Immature natural killer cell (primary cell): ENCODE data around the gene TMPRSS2. TPM values are rescaled to one million over a fixed set of nuclear protein-coding genes. Genes with fewer than 3 reads are reported as not detected.

ENCODE experiments used
- DNase-seq, 3 donors: peaks; one replicate each; pipeline ENCODE4 v3.0.0; 2022; ENCODE audit warnings: mixed read lengths in 1 of 3
- H3K27ac Mint-ChIP-seq, 6 donors: one replicate each; pipeline ENCODE4 v1.8.0; 2020; ENCODE audit warnings: mixed read lengths in 6 of 6, mild to moderate bottlenecking in 5 of 6, inconsistent platforms in 4 of 6, moderate library complexity in 3 of 6
- H3K27me3 Mint-ChIP-seq, 3 donors: one replicate each; pipeline ENCODE4 v1.8.0; 2020 to 2021; ENCODE audit warnings: low read depth in 3 of 3, mild to moderate bottlenecking in 3 of 3, mixed read lengths in 3 of 3, moderate library complexity in 3 of 3, inconsistent platforms in 1 of 3
- H3K36me3 Mint-ChIP-seq, 3 donors: one replicate each; pipeline ENCODE4 v1.8.0; 2020; ENCODE audit warnings: mixed read lengths in 3 of 3, inconsistent platforms in 2 of 3, mild to moderate bottlenecking in 2 of 3
- H3K4me1 Mint-ChIP-seq, 2 donors: one replicate each; pipeline ENCODE4 v1.8.0; 2020; ENCODE audit warnings: inconsistent platforms in 2 of 2, mild to moderate bottlenecking in 2 of 2, mixed read lengths in 2 of 2, moderate library complexity in 1 of 2
- H3K4me3 Mint-ChIP-seq, 5 donors: one replicate each; pipeline ENCODE4 v1.8.0; 2020; ENCODE audit warnings: mild to moderate bottlenecking in 5 of 5, mixed read lengths in 5 of 5, inconsistent platforms in 3 of 5, moderate library complexity in 3 of 5
- H3K9me3 Mint-ChIP-seq, 6 donors: one replicate each; pipeline ENCODE4 v1.8.0; 2020; ENCODE audit warnings: mild to moderate bottlenecking in 6 of 6, mixed read lengths in 6 of 6, inconsistent platforms in 4 of 6, moderate library complexity in 3 of 6
- polyA plus RNA-seq, 3 donors: library from polyadenylated mRNA; unstranded; fragments of 300-500 nt; fragmentation: Illumina TruSeq; gene quantifications; one replicate each; pipeline ENCODE4 v1.2.3, GENCODE V29; 2021

Gene TMPRSS2
- polyA plus RNA-seq, 3 donors from 2014 or later: not detected

DNA sequence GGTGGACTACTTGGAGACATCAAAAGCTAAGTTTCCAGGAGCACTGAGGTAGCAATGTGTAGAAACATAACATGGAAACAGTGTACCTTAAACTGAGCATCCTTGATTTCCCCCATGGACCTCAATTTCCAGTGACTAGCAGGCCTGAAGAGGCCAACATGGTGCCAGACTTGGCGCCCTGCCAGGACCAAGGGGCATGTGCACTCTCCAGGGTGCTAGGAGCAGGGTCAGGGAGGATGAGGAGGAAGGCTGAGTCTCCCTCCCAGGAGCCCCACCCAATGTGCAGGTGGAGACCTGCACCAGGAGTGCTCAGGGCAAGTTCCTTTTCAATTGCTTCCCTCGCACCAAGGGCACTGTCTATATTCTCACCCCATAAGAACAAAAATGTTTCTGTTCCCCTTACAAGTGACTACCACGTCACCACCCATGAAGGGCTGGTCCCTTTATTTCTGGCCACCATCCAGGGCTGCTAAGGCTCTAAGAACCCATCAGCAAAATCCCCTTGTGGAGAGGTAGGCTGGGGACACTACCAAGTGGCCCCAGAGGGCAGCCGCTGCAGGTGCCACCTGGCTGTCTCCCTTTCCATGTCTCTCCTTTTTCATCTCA is 42.7 kb downstream of the TMPRSS2 start:
- H3K4me3 Mint-ChIP-seq: no peak overlapping the region
- no peaks in the 10 kb centered on the region for H3K9me3 Mint-ChIP-seq
- peaks cover 3 to 10% (median 5%) of the 10 kb centered on the region in 3 donors for H3K27me3 Mint-ChIP-seq
- peaks cover 13 to 35% of the 10 kb centered on the region in 2 donors for H3K4me1 Mint-ChIP-seq
- DNase-seq: no peak
- no peak overlapping the region for H3K27ac Mint-ChIP-seq
- peaks cover 0 to 12% (median 5%) of the 10 kb centered on the region in 3 donors for H3K36me3 Mint-ChIP-seq

- Mint-ChIP-seq H3K4me3 (no peak overlapping the region), H3K27me3 (peaks cover 0 to 5% (median 0%) of the 10 kb centered on the region in 3 donors), H3K4me1 (peaks cover 0 to 6% of the 10 kb centered on the region in 2 donors), H3K9me3 (no peaks in the 10 kb centered on the region), H3K36me3 (peaks cover 3 to 32% (median 24%) of the 10 kb centered on the region in 3 donors), H3K27ac (peak overlapping the region in 2 of 6 donors; percentile 28 to 32)
- DNase-seq: peak in 2 of 3 donors; percentile 29 to 35
These were observed 47.1 kb downstream of the TMPRSS2 start for GRCh38 chr21:41460578-41461527.

DNA sequence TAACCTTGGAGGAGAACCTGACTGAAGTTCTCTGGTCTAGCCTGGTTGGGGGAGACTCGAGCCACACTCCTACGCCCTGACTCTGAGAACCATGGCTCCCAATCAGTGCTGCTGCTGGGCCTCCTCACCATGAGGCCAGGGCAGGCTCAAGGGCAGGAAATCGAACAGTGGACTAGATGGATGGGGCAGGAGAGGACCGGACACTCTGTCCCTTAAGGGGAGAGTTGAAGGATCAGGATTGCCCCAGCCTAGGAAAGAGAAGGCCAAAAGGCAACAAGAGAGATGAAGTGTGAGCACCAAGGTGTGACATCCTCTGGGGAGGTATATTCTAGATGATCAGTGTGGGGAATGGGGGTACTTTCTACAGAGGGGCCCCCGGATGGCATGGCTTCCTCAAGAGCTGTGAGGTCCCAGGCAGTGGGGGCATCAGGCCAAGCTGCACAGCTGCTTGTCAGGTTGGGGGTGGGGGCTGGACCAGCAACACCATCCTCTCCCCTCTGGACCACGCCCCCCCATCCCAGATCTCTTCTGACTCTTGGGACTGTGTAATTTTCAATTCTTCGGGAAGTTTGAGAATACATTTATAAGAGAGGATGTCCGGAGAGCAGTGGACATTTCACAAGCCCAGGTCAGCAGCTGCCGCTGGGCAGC is 47.9 kb downstream of the TMPRSS2 start:
- no peak for DNase-seq
- peaks cover 0 to 6% of the 10 kb centered on the region in 2 donors for H3K4me1 Mint-ChIP-seq
- H3K36me3 Mint-ChIP-seq: peaks cover 3 to 32% (median 30%) of the 10 kb centered on the region in 3 donors
- peak overlapping the region in 2 of 6 donors; percentile 28 to 32 for H3K27ac Mint-ChIP-seq
- no peak overlapping the region for H3K4me3 Mint-ChIP-seq
- H3K27me3 Mint-ChIP-seq: peaks cover 0 to 2% (median 0%) of the 10 kb centered on the region in 3 donors
- no peaks in the 10 kb centered on the region for H3K9me3 Mint-ChIP-seq

DNA sequence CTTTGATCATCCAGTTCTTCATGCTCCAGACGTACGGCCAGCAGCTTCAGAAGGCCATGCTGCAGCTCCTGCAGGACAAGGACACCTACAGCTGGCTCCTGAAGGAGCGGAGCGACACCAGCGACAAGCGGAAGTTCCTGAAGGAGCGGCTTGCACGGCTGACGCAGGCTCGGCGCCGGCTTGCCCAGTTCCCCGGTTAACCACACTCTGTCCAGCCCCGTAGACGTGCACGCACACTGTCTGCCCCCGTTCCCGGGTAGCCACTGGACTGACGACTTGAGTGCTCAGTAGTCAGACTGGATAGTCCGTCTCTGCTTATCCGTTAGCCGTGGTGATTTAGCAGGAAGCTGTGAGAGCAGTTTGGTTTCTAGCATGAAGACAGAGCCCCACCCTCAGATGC is 49.4 kb downstream of the TMPRSS2 start:
- Mint-ChIP-seq H3K9me3 (no peaks in the 10 kb centered on the region), H3K4me3 (no peak overlapping the region), H3K27me3 (no peaks in the 10 kb centered on the region), H3K27ac (no peak overlapping the region), H3K36me3 (peaks cover 5 to 37% (median 34%) of the 10 kb centered on the region in 3 donors), H3K4me1 (peaks cover 0 to 6% of the 10 kb centered on the region in 2 donors)
- no peak for DNase-seq

DNA sequence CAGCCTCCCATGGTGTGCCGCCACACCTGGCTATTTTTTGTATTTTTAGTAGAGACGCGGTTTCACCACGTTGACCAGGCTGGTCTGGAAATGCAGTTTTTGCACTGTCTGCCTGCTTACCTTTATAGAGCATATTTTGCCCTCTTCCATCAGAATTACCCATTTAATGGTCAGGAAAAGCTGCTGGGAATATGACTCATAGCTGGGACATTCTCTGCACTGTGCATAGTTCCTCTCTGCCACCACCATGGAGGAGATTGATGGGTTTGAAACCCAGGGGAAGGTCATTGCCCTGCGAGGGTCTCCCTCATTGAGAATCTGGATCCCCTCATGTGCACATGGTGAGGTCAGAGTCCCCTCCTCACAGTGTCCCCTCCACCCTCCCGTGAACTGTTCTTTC is 49.8 kb downstream of the TMPRSS2 start:
- no peak overlapping the region for H3K4me3 Mint-ChIP-seq
- H3K27ac Mint-ChIP-seq: no peak overlapping the region
- DNase-seq: no peak
- H3K4me1 Mint-ChIP-seq: peaks cover 0 to 6% of the 10 kb centered on the region in 2 donors
- H3K27me3 Mint-ChIP-seq: no peaks in the 10 kb centered on the region
- peaks cover 9 to 42% (median 38%) of the 10 kb centered on the region in 3 donors for H3K36me3 Mint-ChIP-seq
- no peaks in the 10 kb centered on the region for H3K9me3 Mint-ChIP-seq

- DNase-seq: no peak
- Mint-ChIP-seq H3K9me3 (no peaks in the 10 kb centered on the region), H3K36me3 (peaks cover 14 to 59% (median 57%) of the 10 kb centered on the region in 3 donors), H3K4me1 (no peaks in the 10 kb centered on the region), H3K27me3 (peaks cover 0 to 1% (median 0%) of the 10 kb centered on the region in 3 donors), H3K27ac (no peak overlapping the region), H3K4me3 (no peak overlapping the region)
These were observed 54.2 kb downstream of the TMPRSS2 start for GRCh38 chr21:41453761-41454160.

DNA sequence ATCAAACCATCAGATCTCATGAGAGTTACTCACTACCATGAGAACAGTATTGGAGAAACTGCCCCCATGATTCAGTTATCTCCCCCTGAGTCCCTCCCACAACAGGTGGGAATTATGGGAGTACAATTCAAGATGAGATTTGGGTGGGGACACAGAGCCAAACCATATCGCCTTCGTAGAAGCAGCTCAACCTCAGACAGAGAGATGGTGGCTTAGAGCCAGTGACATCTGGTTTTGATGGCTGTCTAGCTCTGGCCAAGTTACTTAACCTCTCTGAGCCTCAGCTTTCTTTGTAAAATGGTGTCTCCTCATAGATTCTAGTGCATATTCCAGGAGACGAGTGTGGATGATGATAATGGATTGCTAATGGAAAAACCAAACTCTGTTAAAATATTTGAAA is 54.8 kb downstream of the TMPRSS2 start:
- Mint-ChIP-seq H3K4me3 (no peak overlapping the region), H3K27me3 (peaks cover 0 to 1% (median 0%) of the 10 kb centered on the region in 3 donors), H3K9me3 (no peaks in the 10 kb centered on the region), H3K36me3 (peaks cover 14 to 60% (median 58%) of the 10 kb centered on the region in 3 donors), H3K27ac (no peak overlapping the region), H3K4me1 (no peaks in the 10 kb centered on the region)
- DNase-seq: no peak

DNA sequence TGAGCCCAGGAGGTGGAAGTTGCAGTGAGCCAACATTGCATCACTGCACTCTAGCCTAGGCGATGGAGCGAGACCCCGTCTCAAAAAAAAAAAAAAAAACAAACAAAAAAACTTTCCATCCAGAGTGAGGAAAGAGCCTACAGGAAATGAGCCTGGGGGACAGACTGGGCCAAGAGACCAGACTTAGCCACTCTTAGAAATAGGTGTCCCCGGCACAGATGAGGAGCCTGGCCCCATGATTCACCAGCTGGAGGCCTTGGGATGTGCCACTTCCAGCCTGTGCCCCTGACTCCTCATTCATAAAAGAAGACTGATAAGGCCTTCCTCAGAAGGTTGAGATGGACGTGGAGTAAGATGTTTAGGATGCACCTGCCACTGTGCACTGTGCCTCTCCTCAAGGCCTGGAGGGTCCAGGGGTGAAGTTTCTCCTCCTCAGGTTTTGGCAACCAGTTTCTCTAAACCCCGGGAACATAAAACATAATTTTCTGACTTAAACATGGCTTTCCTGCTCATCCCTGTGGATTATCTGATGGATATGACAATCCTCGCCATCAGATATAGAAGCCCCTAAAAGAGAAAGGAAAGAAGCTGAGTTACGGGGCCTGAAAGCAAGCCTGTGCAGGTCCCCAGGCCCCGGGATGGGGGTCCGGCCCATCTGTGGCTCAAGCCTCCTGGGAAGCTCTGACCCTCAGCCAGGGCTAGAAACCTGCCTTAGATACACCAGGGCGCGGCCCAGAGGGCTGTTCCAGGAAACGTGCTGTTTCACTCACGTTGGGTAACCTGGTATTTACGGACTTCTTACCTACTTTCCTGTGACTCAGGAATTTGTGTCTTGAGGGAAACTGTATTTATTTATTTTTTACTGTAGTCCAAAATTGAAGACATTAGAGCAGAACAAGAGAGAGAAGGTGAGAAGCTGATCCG is 55.9 kb downstream of the TMPRSS2 start:
- Mint-ChIP-seq H3K4me3 (no peak overlapping the region), H3K27ac (no peak overlapping the region), H3K27me3 (peaks cover 0 to 1% (median 0%) of the 10 kb centered on the region in 3 donors), H3K9me3 (no peaks in the 10 kb centered on the region), H3K36me3 (peaks cover 19 to 66% (median 61%) of the 10 kb centered on the region in 3 donors), H3K4me1 (no peaks in the 10 kb centered on the region)
- no peak for DNase-seq

DNA sequence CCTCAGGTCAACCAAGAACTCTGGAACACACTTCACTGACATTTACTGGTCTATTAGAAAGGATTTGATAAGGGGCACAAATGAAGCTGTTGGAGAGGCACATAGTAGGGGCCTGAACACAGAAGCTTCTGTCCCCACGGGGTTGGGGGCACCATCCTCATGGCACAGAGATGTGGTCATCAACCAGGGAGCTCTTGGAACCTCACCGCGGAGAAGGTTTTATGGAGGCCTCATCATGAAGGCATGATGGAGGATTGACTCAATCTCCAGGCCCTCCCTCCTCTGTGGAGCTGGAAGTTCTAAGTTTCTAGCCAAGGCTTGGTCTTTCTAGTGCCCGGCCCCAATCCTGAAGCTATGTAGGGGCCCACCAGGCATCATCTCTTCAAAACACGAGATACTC is 58.3 kb downstream of the TMPRSS2 start:
- no peak for DNase-seq
- Mint-ChIP-seq H3K36me3 (peaks cover 36 to 76% (median 71%) of the 10 kb centered on the region in 3 donors), H3K27me3 (peaks cover 0 to 1% (median 0%) of the 10 kb centered on the region in 3 donors), H3K9me3 (no peaks in the 10 kb centered on the region), H3K4me1 (no peaks in the 10 kb centered on the region), H3K4me3 (no peak overlapping the region), H3K27ac (no peak overlapping the region)

DNA sequence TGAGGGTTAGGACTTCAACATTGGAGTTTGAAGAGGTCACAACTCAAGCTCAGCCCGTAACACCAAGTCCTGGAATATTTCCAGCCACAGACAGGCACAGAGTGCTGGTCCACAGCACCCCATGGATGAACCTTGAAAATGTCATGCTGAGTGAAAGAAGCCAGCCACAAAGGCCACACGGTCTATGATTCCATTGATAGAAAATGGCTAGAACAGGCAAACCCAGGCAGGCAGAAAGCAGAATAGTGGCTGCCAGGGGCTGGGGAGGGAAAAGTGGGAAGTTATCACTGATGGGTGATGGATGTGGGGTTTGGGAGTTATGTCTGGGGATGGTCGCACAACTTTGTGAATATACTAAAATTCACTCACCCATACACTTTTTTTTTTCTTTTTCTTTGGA is 60.6 kb downstream of the TMPRSS2 start:
- Mint-ChIP-seq H3K27ac (no peak overlapping the region), H3K4me1 (no peaks in the 10 kb centered on the region)

GRCh38 chr21:41446586-41446985 is 61.4 kb downstream of the TMPRSS2 start:
- H3K36me3 Mint-ChIP-seq: peaks cover 49 to 81% (median 65%) of the 10 kb centered on the region in 3 donors
- H3K27ac Mint-ChIP-seq: no peak overlapping the region
- no peaks in the 10 kb centered on the region for H3K9me3 Mint-ChIP-seq
- no peak for DNase-seq
- peaks cover 0 to under 1% (median 0%) of the 10 kb centered on the region in 3 donors for H3K27me3 Mint-ChIP-seq
- no peak overlapping the region for H3K4me3 Mint-ChIP-seq
- no peaks in the 10 kb centered on the region for H3K4me1 Mint-ChIP-seq

More for the DNA sequence above, 60.6 kb downstream of the TMPRSS2 start:
- DNase-seq: no peak
- Mint-ChIP-seq H3K27me3 (peaks cover 0 to 1% (median 0%) of the 10 kb centered on the region in 3 donors), H3K4me3 (no peak overlapping the region), H3K36me3 (peaks cover 42 to 73% (median 68%) of the 10 kb centered on the region in 3 donors), H3K9me3 (no peaks in the 10 kb centered on the region)

DNA sequence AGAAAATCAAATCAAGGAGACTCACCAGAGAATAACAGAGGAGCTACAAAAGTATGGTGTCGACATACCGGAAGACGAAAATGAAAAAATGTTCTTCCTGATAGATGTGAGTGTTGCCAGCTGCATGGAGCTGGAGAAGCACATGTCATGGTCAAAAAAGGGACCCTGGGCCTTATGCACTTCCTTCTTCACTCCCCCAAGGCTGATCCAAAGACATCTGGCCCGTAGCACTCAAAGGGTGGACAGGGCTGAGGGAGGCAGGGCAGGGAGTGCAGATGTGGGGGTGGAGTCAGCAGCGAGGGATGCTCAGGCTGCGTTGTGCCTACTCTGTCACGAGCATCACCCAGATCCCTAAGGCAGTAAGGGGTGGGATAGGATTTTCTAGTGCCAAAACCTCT is 62.5 kb downstream of the TMPRSS2 start:
- DNase-seq: no peak
- H3K36me3 Mint-ChIP-seq: peaks cover 50 to 81% (median 62%) of the 10 kb centered on the region in 3 donors
- H3K27ac Mint-ChIP-seq: no peak overlapping the region
- H3K4me1 Mint-ChIP-seq: no peaks in the 10 kb centered on the region
- peaks cover 0 to 2% (median 0%) of the 10 kb centered on the region in 3 donors for H3K27me3 Mint-ChIP-seq
- H3K4me3 Mint-ChIP-seq: no peak overlapping the region
- no peaks in the 10 kb centered on the region for H3K9me3 Mint-ChIP-seq
